Fibroblast of villous mesenchyme (primary cell): Measurements from ENCODE around the gene SIGLECL1. TPM values are rescaled to one million over a fixed set of nuclear protein-coding genes. Genes with fewer than 3 reads are reported as not detected.

Source experiments
- DNase-seq: peaks from one replicate; pipeline ENCODE4 v3.0.0-alpha.2; 2010; ENCODE audit warnings: low read depth
- H3K4me3 ChIP-seq: 2 replicates; pipeline ENCODE4 v1.5.1; 2011; ENCODE audit warnings: low read depth, mild to moderate bottlenecking, low read length
- CTCF ChIP-seq: IDR thresholded peaks from 2 replicates; pipeline ENCODE4 v1.5.1; 2012; ENCODE audit warnings: low read depth, mild to moderate bottlenecking, low read length; ENCODE audit not compliant: insufficient read depth
- total RNA-seq: library from RNA; depleted of rRNA; stranded (reverse); fragments of >200 nt; gene quantifications from 2 replicates; pipeline ENCODE4 v1.2.3, GENCODE V29; 2012

The SIGLECL1 gene
- total RNA-seq, 1 donor: not detected

DNA sequence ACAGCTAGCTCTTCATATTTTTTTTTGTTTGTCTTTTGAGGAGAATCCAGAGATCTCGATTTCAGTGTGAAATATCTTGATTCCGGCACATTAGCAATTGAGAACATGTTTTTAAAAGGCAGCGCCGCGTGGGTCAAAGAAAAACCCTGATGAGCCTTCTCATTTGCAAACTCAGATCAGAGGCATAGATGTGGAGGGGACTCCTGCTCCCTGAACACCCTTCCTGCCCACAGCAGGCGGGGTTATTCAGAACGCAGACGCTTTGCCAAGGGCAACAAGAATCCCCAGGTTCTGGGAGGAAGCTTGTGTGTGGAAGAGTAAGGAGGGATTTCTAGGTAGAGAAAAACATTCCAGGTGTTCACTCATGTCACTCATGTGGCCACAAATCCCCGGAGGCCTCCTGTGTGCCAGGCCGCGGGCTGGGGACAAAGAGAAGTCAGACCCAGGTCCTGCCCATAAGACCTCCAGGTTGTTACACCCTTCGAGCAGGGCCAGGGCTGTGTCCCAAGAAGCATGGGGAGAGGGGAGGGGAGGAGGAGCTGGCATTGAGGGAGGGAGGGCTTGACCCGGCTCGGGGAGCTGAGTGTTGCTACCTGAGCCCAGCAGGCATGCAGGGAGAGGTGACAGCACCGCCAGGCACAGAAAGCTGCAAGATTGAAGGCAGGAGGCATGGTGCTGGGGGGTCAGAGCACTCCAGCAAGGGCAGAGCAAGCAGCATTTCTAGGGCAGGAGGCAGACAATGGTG is 44.7 kb downstream of the SIGLECL1 start:
- no peak for TF ChIP-seq CTCF
- no peak overlapping the region for H3K4me3 ChIP-seq
- no peak for DNase-seq

- TF ChIP-seq CTCF: no peak
- no peak overlapping the region for H3K4me3 ChIP-seq
- DNase-seq: no peak
Measured at GRCh38 chr19:51296336-51297093, 45.6 kb downstream of the SIGLECL1 start.

GRCh38 chr19:51297406-51297805 is 46.5 kb downstream of the SIGLECL1 start:
- no peak for TF ChIP-seq CTCF
- no peak for DNase-seq
- no peak overlapping the region for H3K4me3 ChIP-seq

DNA sequence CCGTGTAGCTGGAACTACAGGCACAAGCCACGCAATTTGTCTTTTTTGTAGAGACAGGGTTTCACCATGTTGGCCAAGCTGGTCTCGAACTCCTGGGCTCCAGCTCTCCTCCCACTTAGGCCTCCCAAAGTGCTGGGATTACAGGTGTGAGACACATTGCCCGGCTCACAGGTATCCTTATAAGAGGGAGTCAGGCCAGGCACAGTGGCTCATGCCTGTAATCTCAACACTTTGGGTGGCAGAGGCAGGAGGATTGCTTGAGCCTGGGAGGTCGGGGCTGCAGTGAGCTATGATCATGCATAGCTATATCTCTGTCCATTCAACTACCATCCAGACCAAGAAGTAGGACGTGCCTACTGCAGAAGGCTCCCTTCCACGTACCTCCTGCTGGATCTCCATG is 50.4 kb downstream of the SIGLECL1 start:
- DNase-seq: no peak
- no peak for TF ChIP-seq CTCF
- no peak overlapping the region for H3K4me3 ChIP-seq

DNA sequence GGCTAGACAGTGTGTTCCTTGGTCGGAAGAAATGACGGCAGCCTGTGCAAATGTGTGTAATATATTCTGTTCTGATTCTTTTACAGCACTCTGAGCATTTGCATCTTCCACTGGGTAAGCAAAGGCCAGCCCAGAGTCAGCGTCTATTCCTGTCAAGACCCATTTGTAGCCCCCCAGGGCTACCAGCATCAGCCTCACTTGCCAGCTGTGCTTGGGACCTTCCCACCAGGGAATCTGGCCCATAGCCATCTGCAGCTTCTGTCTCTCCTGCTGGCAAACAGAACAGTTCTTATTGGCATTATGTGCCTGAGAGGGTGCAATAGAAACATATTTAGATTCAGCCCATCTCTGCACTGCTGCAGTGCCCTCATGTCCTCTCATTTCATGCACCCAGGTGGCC is 54.6 kb downstream of the SIGLECL1 start:
- no peak for TF ChIP-seq CTCF
- DNase-seq: no peak
- no peak overlapping the region for H3K4me3 ChIP-seq

- no peak for DNase-seq
- TF ChIP-seq CTCF: no peak
- no peak within 1 kb of the TSS for H3K4me3 ChIP-seq
Measured at GRCh38 chr19:51311351-51312257, 60.7 kb downstream of the SIGLECL1 start, which contains the start of gene IGLON5. Gene IGLON5 (plus strand): TSS chr19:51311644. CDS start chr19:51311848, 204 bp downstream.
